GM19351 (cell line): ENCODE data around the gene MCRS1.
"Not testable (repeated sequence)": the region's sequence is repeated elsewhere in the genome, so short reads cannot be mapped to it uniquely, and the experiment has no call there.

ENCODE experiments used
- ATAC-seq: cut with Tn5 transposase; IDR thresholded peaks from one replicate; pipeline ENCODE4 v1.9.1; 2021; ENCODE audit warnings: mild to moderate bottlenecking, moderate library complexity; ENCODE audit not compliant: unreplicated experiment

MCRS1 gene

DNA sequence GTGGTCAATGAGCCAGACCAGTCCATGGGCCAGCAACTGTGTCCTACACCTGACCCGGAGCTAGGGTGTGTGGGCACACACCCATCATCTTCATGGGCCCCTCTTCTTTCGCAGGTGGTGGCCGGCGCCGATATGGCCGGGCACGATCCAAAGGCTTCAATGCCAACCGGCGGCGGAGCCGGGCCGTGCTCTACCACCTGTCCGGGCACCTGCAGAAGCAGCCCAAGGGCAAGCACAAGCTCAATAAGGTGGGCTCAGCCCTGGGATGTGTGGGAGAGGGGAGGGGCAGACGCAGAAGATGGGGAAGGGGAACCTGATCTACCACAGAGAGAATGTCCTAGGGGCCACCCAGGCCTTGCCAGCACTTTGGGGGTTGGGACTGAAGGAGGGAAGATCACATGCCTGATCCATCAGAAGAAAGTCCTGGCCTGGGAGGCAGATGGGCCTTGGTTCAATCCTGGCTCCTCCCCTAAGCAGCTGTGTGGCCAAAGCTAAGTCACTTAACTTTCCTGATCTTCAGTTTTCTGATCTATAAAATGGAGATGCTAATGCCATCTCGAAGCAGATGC, 25.3 kb downstream of the MCRS1 start:
- no peak for ATAC-seq

DNA sequence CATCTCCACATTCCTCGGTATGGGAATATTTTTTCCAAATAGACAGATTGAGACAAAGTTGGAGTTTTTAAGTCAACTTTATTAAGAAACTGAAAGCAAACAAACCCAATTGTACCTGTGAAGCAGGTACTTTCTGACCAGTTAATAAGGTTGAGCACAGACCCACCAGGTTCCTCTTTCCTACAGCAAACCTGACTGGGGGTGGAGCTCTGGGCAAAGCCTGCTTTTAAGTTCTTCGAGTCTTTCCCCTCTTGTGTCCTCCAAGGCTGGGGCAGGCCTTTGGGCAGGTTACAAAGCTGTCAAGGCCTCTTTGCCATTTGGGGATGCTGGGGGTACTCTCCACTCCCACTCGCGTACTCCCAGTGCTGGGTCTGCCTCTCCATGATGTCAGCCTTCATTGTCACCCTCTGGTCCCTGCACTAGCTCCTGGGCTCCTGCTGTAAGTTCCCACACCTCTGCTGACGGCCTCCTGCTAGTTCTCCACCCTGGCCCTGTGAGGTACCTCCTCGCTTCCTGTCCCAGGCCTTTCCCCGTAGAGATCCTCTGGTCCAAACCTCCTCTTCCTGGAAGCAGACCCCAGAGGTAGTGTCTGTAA, 25.9 kb downstream of the MCRS1 start:
- no peak for ATAC-seq

- no peak for ATAC-seq
Observed at GRCh38 chr12:49541140-49541861, 26.6 kb downstream of the MCRS1 start.

- ATAC-seq = no peak
Observed at GRCh38 chr12:49540229-49541139, 27.5 kb downstream of the MCRS1 start.

- ATAC-seq = no peak
Observed at GRCh38 chr12:49539406-49540228, 28.3 kb downstream of the MCRS1 start.

DNA sequence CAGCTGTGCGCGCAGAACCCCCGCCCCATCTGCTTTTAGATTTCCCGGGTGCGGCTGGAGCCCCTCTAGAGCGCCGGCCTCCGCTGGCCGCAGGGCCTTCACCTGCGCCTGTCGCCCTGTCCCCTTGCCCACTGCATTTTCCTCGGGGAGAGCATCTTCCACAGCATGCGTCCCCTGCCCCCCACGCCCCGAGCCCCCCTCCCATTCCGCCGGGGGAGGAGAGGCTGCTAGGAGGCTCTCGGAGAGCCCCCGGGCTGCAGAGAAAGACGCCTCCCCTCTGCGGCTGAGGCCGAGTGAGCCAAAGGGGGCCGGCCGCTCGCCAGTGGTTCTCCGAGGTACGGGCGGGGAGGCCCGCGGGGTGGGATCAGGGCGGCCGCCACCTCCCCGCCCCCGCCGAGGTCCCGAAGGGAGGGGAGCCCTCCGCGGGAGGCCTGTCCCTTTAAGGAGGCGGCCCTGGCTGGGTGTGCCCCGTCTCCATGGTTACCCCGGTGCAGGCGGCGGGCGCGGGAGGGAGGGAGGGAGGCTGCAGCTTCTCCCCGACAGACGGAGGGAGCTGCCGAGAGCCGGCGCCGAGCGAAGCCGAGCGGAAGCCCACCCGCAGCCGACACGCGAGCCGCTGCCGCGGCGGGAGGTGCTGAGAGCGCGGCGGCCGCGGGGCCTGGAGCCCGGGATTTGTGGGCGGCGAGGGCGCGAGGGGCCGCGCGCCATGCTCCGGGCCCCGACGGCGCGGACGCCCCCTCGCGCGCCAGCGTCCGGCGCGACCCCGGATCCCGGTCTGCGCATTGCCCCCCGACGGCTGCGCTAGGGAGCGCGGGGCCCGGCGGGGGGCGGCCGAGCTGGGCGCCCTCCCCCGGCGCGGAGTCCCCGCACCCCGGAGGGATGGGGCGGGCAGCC, 29.2 kb downstream of the MCRS1 start, which contains the start of gene KCNH3:
KCNH3 (plus strand) TSS at position 521 of the 894 bp plus-strand sequence. CDS start 387 bp downstream, outside the sequence.
- ATAC-seq = no peak

DNA sequence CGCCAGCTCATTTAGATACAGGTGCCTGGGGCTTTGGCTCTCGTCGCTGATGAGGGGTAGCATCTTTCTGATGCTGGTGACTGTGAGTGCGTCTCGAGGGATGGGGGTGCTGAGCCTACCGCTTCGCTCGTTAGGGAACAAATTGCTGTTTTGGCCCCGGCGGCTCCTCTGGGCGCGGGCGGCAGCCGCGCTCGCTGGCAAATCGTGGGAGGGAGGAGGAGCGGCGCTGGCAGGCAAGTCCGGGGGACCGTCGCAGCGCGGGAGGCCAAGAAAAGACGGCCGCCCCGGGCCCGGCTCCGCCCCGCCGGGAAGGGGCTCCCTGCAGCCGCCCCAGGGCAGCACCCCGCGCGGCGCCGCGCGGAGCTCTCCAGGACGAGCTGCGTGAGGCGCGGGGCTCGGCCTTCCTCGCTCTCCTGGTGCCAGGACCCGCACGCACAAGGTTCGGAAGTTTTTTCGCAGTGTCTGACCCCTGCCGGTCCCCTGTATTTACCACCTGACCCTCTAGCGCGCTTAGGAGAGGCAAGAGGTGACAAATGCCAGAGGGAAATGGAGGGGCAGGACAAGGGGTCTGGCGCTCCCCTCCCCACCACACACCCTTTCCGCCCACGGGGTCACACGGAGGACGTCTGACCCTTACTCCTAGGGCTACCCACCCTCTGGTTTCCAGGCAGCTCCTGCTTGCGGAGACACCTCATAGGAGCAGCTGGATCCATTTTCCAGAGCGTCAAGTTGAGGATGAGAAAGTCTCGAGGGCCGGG, 30.0 kb downstream of the MCRS1 start:
- ATAC-seq = no peak

DNA sequence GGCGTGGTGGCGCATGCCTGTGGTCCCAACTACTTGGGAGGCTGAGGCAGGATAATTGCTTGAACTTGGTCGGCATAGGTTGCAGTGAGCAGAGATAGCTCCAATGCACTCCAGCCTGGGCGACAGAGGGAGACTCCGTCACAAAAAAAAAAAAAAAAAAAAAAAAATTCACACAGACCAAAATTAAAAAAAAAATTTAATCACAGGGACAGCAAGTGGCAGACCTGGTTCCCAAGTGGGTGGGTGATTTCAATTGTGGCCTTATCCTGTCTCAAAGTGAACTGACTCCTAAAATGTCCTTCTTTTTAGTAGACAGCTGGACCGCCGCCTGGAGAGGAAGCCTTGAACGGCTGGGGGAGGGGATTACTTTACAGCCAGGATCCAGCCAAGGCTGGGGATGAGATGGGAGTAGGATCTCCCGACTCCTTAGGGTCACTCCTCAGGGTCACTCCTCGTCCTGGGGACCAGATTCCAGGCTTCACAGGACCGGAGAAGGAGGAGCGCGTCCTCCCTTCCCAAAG, 30.7 kb downstream of the MCRS1 start:
- ATAC-seq = no peak

DNA sequence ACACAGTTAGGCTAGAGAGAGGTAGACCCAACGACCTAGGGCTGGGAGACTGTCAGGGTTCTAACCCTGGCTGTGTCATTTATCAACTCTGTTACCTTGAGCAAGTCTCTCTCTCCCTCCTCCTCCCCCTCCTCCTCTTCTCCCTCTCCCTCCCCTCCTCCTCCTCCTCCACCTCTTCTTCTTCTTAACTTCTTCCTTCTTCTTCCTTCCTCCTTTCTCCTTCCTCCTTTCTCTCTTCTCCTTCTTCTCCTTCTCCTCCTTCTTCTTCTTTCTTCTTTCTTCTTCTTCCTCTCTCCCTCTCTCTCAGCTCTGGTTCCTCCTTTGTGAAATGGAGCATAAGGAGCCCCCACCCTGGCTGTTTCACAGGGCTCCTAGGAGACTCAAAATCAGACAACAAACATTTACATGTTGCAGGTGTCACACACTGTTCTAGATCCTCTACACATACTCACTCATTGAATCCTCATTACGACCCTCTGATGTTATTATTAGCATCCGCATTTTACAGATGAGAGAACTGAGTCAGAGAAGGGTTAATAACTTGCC, 31.3 kb downstream of the MCRS1 start:
- no peak for ATAC-seq

DNA sequence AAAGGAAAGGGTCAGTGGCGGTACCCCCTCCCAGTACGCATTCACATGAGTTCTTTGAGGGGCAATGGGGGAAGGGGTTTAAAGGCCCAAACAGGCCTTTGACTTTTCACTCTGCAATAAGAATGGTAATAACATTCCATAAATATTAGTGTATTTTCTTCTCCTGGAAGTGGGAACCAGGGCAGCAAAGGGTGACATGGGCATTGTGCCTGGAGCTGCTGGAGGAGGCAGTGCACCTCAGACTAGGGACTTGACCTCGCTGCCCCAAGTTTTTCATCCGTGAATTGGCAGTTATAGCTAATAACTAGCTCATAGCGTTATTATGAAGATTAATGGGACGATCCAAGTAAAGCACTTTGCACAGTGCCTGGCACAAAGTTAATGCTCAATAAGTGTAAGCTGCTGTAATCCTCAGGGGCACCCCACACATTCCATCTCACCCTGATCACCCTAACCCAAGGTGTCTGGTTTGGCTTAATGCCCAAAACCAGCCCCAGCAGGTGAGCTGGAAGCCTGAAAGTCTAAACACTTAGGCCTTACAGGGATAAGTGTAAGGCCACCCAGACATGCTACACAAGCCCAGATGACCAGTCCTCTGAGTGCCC, 31.9 kb downstream of the MCRS1 start:
- no peak for ATAC-seq

DNA sequence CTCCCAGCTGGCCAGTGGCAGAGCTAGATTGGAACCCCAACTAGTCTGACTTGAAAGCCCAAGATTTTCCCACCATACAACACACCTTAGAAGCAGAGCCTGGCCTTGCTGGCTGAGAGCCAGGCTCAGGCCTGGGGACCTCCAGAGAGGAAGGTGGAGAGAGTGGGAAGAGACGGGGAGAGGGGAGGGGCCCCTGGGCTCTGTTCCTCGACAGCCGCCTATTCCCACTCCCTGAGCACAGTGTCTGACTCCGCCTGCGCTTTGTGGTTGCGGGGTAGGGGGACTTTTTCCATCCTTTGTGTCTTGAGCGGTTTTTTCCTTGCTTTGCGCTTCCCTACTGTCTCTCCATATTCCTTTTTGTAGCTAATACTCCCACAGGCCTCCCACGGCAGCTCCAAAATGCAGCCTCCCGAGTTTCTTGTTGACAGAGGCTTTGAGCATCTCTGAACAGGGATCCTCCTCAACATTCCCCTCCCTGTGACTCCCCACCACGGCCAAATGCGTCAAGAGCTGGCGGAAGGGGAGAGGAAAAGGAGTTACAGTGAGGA, 33.1 kb downstream of the MCRS1 start:
- no peak for ATAC-seq

GRCh38 chr12:49534122-49534521, 33.8 kb downstream of the MCRS1 start:
- not testable (repeated sequence) for ATAC-seq

DNA sequence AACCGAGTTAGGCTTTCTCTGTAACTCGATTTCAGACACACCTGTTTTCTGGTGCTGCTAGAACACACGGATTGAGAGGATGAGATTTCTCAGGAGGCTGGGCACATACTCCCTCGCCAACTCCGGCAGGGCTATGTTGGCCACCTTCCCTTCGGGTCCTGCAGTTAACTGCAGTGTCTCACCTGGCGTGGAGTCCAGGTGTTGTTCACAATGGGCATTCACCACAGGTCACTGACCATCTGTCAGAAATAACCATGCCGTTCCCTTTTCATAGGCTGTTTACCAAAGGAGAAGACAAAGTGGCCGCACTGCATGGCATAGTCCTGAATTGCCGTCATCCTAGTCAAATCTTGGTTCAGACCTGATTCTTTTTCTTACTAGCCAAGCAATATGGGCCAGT, 34.6 kb downstream of the MCRS1 start:
- no peak for ATAC-seq

- ATAC-seq = no peak
Observed at GRCh38 chr12:49531745-49532144, 36.2 kb downstream of the MCRS1 start.

DNA sequence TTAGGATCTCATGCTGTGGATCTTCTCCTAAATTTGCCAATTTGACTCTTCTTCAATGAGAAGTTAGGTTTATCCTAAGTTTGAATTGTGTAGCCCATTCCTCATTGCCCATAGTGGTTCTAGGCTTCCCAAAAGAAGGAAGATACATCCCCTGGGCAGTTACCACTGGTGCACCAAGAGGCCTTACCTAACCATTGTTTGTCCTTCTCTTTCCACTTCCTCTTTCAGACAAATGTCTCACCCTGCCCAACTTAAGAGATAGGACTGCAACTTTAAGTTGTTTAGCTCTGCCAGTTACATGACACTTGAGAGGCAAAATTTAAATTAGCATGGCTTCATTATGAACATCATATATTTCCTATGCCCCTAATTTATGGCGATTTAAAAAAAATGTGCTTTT, 38.5 kb downstream of the MCRS1 start:
- ATAC-seq = no peak

- ATAC-seq = no peak
Observed at GRCh38 chr12:49527361-49528130, 40.4 kb downstream of the MCRS1 start.

- no peak for ATAC-seq
Observed at GRCh38 chr12:49525942-49526341, 42.0 kb downstream of the MCRS1 start.
